COLO668 (cell line): Measurements from ENCODE around the gene XIAP.
"Not testable (repeated sequence)": the region's sequence is repeated elsewhere in the genome, so short reads cannot be mapped to it uniquely, and the experiment has no call there.

Experiments
- DNase-seq: peaks from one replicate; lab custom pipeline; 2025; ENCODE audit not compliant: unreplicated experiment; lab: John Stamatoyannopoulos, UW

XIAP gene

GRCh38 chrX:123876177-123876576 is 16.3 kb downstream of the XIAP start:
- DNase-seq, result no peak

DNA sequence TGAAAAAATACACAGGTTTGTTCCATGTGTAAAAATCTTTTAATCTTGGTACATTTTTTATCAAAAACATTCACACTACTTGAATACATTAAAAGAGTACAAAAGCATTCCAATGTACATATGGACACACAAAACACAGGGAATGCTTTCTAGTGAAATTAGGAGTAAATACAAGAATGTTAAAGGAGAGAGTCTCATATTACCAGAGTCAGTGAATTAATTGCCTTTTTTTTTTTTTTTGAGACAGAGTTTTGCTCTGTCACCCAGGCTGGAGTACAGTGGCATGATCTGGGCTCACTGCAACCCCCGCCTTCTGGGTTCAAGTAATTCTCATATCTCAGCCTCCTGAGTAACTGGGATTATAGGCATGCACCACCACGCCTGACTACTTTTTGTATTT is 17.0 kb downstream of the XIAP start:
- DNase-seq, result no peak

DNA sequence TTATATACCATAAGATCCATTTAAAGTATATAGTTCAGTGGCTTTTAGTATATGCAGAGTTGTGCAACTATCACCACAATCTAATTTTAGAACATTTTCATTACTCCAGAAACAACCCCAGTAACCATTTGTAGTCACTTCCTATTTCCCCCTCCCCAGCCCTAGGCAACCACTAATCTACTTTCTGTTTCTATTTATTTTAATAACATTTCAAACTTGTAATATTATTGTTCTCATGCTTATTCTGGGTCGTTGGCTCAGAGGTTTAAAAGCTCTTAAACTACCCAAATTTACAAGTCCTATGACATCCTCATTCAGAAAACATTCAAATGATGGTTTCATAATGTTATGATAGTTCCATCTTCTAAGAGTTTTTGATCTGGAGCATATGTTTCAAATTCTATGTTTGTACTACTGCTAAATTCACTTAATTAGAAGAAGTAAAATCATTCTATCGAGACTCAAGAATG is 18.4 kb downstream of the XIAP start:
- DNase-seq, result no peak

DNA sequence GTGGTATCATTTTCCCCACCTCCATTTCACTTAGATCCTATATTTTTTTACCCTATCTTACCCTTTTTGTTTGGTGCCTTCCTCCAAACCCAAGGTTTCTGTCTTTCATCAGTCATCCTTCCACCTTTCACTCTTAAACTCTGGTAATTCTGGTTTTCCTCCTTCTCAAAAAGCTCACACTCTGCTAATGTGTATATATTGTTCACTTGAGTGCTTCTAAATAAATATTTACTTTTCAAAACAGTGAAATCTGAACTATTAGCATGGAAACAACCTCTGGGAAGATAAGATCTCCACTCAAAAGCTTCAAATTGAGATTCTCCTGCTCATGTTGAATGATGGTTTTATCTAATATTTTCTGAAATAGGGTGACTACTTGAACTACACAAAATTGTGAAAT is 21.5 kb downstream of the XIAP start:
- DNase-seq, result no peak

DNA sequence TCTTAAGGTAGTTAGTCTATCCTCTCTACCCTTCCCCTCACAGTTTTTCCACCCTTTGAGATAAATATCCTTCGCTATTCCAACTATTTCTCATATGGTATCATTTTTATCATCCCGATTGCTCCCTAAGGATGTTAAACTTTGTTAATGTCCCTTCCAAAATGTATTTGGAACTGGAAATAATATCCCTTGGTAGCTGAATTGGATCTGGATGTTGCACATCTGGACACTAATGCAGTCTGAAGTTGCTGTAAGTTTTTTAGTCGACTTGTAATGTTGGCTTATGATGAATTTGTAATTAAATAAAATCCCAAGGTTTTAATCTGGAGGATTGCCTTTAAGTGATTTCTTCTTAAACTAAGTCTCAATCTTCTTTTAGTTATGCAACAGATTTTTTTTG is 22.5 kb downstream of the XIAP start:
- DNase-seq, result no peak

DNA sequence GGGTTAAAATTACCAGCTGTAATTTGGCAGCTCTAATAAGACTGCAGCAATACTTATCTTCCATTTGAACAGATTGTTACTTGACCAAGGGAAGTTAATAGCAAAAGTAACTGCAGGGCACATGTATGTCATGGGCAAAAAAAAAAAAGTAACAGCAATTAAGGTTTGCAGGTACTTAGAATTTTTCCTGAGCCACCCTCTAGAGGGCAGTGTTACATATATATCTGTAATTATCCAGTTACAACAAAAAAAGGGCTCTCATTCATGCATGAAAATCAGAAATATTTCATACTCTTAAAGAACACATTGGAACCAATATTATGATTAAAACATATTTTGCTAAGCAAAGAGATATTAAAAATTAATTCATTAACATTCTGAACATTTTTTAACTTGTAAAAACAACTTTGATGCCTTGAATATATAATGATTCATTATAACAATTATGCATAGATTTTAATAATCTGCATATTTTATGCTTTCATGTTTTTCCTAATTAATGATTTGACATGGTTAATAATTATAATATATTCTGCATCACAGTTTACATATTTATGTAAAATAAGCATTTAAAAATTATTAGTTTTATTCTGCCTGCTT is 25.1 kb downstream of the XIAP start:
- DNase-seq, result peak; percentile 2

DNA sequence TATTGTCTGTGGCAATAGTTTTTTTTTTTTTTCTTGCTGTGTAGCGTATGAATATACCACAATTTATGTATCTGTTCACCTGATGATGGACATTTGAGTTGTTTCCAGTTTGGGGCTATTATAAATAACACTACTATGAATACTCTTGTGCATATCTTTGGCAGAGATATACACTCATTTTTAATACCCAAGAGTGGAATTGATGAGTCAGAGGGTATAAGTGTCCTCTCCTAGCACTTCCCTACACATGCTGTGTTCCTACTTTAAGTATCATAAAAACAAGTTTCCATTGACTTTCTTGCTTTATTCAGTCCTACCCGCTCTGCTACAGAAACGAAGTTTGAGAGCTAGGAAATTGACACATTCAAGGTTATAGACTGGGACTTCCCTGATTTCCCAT is 39.8 kb downstream of the XIAP start:
- no peak for DNase-seq

GRCh38 chrX:123903261-123903660 is 43.4 kb downstream of the XIAP start:
- not testable (repeated sequence) for DNase-seq

DNA sequence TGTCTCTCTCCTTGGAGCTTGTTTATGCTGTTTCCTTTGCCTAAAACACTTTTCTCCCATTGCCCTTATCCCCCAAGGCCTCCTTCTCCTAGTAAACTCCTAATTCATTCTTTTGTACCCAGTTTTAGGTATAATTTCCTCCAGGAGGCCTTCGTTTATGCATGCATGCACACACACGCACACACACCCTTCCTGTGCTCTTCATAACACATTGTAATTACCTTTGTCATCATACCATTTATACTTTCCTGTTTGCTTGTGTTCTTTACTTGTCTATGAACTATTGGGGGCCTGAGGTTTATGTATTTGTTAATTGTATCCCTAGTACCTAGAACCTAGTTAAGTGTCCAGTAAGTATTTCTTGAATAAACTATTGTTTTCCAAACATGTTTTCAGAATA is 45.5 kb downstream of the XIAP start:
- no peak for DNase-seq

- DNase-seq, result no peak
These were observed 46.9 kb downstream of the XIAP start for GRCh38 chrX:123906557-123907316.

- no peak for DNase-seq
These were observed 49.7 kb downstream of the XIAP start for GRCh38 chrX:123909523-123909922.

- no peak for DNase-seq
These were observed 57.2 kb downstream of the XIAP start for GRCh38 chrX:123917069-123917468.

GRCh38 chrX:123918106-123918721 is 58.4 kb downstream of the XIAP start:
- no peak for DNase-seq

DNA sequence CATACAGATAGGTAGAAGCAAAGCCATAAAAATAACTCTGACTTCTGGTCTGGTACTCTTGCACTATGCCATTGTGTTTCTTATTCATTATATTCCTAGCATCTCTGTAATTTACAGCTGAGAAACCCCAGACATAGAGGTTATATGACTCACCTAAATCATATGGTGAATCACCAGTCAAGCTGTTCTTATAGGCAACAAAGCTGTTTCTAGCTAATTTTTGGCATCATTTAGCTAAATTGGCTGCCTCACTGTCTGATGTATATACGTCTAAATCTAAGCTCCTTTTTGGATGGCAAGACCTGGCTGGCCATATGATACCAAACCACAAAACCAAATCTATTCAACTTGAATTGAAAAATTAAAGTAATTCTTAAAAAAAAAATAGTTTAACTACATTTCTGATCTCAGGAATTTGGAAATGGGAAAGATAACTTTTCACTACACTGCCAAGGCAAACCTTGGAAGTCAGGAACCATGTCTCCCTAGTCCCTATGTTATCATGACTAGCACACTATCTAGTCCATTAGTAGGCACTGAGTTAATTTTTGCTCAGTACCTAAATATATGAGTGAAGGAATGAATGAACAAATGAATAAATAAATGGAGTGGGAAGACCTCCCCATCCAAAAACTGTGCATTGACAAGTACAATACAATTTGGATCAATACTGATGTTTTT is 60.4 kb downstream of the XIAP start:
- DNase-seq, result no peak

GRCh38 chrX:123923211-123923610 is 63.4 kb downstream of the XIAP start:
- DNase-seq, result no peak

DNA sequence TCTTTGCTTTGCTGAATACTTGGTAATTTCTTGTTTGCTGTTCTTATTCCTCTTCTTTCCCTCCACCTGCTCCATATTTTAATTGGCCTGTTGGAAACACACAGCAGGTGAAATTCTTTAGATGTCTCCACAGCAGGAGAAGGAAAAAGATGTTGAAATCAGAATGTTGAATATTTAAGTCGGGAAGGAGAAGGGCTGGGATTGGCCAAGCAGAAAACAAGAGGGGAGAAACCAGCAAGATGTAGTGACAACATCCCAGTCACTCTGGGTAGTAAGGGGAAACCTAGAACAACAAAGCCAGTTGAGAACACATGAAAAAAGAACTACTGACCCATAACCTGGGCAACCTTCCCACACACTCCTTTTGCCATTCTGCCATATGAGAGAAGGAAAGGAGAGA is 64.3 kb downstream of the XIAP start:
- no peak for DNase-seq

DNA sequence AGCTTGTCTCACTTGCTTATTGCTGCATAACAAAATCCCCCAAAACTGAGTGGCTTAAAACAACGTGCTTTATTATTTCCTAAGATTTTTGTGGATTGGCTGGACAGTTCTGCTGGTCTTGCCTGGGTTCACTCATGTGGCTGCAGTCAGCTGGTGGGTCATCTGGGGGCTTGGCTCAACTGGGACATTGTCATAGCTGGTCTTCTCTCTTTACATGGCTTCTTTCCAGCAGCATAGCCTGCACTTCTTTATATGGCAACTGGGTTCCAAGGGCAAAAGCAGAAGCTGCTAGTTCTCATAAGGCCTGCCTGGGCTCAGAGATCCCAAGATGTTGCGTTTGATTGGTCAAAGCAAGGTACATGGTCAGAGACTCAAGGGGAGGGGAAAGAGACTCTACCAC is 68.0 kb downstream of the XIAP start:
- no peak for DNase-seq

DNA sequence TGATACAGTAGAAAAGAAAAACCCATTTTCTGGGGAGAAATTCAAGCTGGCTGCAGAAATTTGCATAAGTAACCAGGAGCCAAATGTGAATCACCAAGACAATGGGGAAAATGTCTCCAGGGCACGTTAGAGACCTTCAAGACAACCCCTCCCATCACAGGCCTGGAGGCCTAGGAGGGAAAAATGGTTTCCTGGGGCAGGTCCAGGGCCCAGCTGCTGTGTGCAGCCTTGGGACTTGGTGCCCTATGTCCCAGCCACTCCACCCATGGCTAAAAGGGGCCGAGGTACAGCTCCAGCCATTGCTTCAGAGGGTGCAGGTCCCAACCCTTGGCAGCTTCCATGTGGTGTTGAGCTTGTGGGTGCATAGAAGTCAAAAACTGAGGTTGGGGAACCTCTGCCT is 72.2 kb downstream of the XIAP start:
- DNase-seq, result not testable (repeated sequence)

- no peak for DNase-seq
These were observed 83.2 kb downstream of the XIAP start for GRCh38 chrX:123943074-123943473.

GRCh38 chrX:123943488-123943887 is 83.6 kb downstream of the XIAP start:
- DNase-seq, result no peak

GRCh38 chrX:123949846-123950245 is 90.0 kb downstream of the XIAP start:
- DNase-seq, result no peak
